Neural progenitor cell (in vitro differentiated cells): ENCODE measurements around the gene RIPOR2. TPM values are rescaled to one million over a fixed set of nuclear protein-coding genes. Genes with fewer than 3 reads are reported as not detected.

ENCODE experiments used
- DNase-seq: peaks from one replicate; pipeline ENCODE4 v3.0.0-alpha.2; 2016; ENCODE audit warnings: low spot score
- H2AFZ ChIP-seq: fragments of 200-600 bp; sonication (generic); replicated peaks from 2 replicates; pipeline ENCODE4 v1.6.1; 2016; ENCODE audit warnings: antibody characterized with exemption
- H3F3A ChIP-seq: fragments of 200-600 bp; sonication (generic); 2 replicates; pipeline ENCODE4 v1.6.1; 2016; ENCODE audit warnings: antibody characterized with exemption, low read depth
- H3K27ac ChIP-seq: fragments of 200-600 bp; sonication (generic); 2 replicates; pipeline ENCODE4 v1.5.1; 2016; ENCODE audit warnings: mild to moderate bottlenecking
- H3K27me3 ChIP-seq: fragments of 200-600 bp; sonication (generic); 2 replicates; pipeline ENCODE4 v1.6.1; 2016; ENCODE audit warnings: mild to moderate bottlenecking, moderate library complexity
- H3K36me3 ChIP-seq: fragments of 200-600 bp; sonication (generic); 2 replicates; pipeline ENCODE4 v1.5.1; 2016
- H3K4me1 ChIP-seq: fragments of 200-600 bp; sonication (generic); 2 replicates; pipeline ENCODE4 v1.6.1; 2016; ENCODE audit warnings: mixed run types
- H3K4me2 ChIP-seq: fragments of 200-600 bp; sonication (generic); 2 replicates; pipeline ENCODE4 v1.6.1; 2016
- H3K4me3 ChIP-seq: fragments of 200-600 bp; sonication (generic); 2 replicates; pipeline ENCODE4 v1.5.1; 2016
- H3K79me2 ChIP-seq: fragments of 200-600 bp; sonication (generic); 2 replicates; pipeline ENCODE4 v1.6.1; 2016; ENCODE audit warnings: low read depth
- H3K9ac ChIP-seq: fragments of 200-600 bp; sonication (generic); 2 replicates; pipeline ENCODE4 v1.6.1; 2016
- H3K9me3 ChIP-seq: fragments of 200-600 bp; sonication (generic); 2 replicates; pipeline ENCODE4 v1.5.1; 2016; ENCODE audit warnings: low read depth
- H4K20me1 ChIP-seq: fragments of 200-600 bp; sonication (generic); 2 replicates; pipeline ENCODE4 v1.6.1; 2016; ENCODE audit warnings: low read depth
- H3K27ac Mint-ChIP-seq: 3 replicates; pipeline ENCODE4 v1.8.0; 2021; ENCODE audit warnings: mixed read lengths
- H3K27me3 Mint-ChIP-seq: 2 replicates; pipeline ENCODE4 v1.8.0; 2022; ENCODE audit warnings: low read depth, mild to moderate bottlenecking, inconsistent platforms, moderate library complexity, mixed read lengths; ENCODE audit not compliant: insufficient read depth
- H3K36me3 Mint-ChIP-seq: 3 replicates; pipeline ENCODE4 v1.8.0; 2021; ENCODE audit warnings: mixed read lengths
- H3K4me1 Mint-ChIP-seq: 3 replicates; pipeline ENCODE4 v1.8.0; 2021; ENCODE audit warnings: mixed read lengths
- H3K4me3 Mint-ChIP-seq: 3 replicates; pipeline ENCODE4 v1.8.0; 2021; ENCODE audit warnings: mild to moderate bottlenecking, moderate library complexity, mixed read lengths
- H3K9me3 Mint-ChIP-seq: 3 replicates; pipeline ENCODE4 v1.8.0; 2020; ENCODE audit warnings: mixed read lengths
- EZH2 ChIP-seq: fragments of 200-600 bp; sonication (generic); IDR thresholded peaks from 2 replicates; pipeline ENCODE4 v1.6.1; 2017; ENCODE audit warnings: antibody characterized with exemption, mild to moderate bottlenecking, moderate library complexity
- EZH2phosphoT487 ChIP-seq: fragments of 200-600 bp; sonication (generic); IDR thresholded peaks from 2 replicates; pipeline ENCODE4 v1.6.1; 2017; ENCODE audit warnings: antibody characterized with exemption
- total RNA-seq: library from RNA; depleted of rRNA; stranded (reverse); fragments of >200 nt; gene quantifications from 2 replicates; pipeline ENCODE4 v1.2.3, GENCODE V29; 2015; ENCODE audit warnings: low replicate concordance
- TF ChIP-seq, protein P1 (sequence below): fragments of 200-600 bp; sonication (generic); IDR thresholded peaks from 2 replicates; pipeline ENCODE4 v1.5.1; 2017; ENCODE audit warnings: antibody characterized with exemption, mild to moderate bottlenecking

The RIPOR2 gene
- total RNA-seq, 1 donor from 2014 or later, result 0.26 TPM

DNA sequence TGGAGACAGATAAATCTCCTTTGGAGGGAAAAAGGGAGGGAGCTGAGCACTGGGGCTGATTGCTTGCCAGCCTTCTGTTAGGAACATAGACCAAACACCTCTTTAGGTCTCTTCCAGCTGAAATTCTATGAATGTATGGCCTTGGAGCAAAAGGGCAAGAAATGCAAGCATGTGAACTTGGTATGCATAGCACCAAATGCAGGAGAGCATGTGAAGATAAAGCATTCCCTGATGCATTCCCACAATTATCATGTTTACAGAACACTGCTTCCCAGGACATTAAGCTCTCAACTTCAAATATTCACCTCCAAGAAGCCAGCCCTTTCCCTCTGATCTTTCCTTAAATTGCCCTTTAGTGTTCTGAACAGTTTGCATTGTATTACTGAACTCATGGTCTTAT, 15.6 kb downstream of the RIPOR2 start:
- Histone ChIP-seq H3K9me3 (no peaks in the 10 kb centered on the region), H3K79me2 (no peaks in the 10 kb centered on the region), H3K36me3 (no peaks in the 10 kb centered on the region), H3K4me2 (no peak overlapping the region), H4K20me1 (no peaks in the 10 kb centered on the region), H3K27ac (no peak overlapping the region), H3K9ac (no peak overlapping the region), H3K27me3 (no peaks in the 10 kb centered on the region), H2AFZ (no peak overlapping the region), H3K4me3 (no peak overlapping the region), H3F3A (peaks cover 23% of the 10 kb centered on the region), H3K4me1 (peaks cover 33% of the 10 kb centered on the region)
- TF ChIP-seq, protein P1, sequence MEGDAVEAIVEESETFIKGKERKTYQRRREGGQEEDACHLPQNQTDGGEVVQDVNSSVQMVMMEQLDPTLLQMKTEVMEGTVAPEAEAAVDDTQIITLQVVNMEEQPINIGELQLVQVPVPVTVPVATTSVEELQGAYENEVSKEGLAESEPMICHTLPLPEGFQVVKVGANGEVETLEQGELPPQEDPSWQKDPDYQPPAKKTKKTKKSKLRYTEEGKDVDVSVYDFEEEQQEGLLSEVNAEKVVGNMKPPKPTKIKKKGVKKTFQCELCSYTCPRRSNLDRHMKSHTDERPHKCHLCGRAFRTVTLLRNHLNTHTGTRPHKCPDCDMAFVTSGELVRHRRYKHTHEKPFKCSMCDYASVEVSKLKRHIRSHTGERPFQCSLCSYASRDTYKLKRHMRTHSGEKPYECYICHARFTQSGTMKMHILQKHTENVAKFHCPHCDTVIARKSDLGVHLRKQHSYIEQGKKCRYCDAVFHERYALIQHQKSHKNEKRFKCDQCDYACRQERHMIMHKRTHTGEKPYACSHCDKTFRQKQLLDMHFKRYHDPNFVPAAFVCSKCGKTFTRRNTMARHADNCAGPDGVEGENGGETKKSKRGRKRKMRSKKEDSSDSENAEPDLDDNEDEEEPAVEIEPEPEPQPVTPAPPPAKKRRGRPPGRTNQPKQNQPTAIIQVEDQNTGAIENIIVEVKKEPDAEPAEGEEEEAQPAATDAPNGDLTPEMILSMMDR, result no peak
- TF ChIP-seq EZH2 (no peak), EZH2phosphoT487 (no peak)
- Mint-ChIP-seq H3K9me3 (no peaks in the 10 kb centered on the region), H3K4me1 (peaks cover 38% of the 10 kb centered on the region), H3K27me3 (peaks cover 8% of the 10 kb centered on the region), H3K4me3 (no peak overlapping the region), H3K27ac (peak overlapping the region; percentile 26), H3K36me3 (no peaks in the 10 kb centered on the region)
- DNase-seq, result no peak

DNA sequence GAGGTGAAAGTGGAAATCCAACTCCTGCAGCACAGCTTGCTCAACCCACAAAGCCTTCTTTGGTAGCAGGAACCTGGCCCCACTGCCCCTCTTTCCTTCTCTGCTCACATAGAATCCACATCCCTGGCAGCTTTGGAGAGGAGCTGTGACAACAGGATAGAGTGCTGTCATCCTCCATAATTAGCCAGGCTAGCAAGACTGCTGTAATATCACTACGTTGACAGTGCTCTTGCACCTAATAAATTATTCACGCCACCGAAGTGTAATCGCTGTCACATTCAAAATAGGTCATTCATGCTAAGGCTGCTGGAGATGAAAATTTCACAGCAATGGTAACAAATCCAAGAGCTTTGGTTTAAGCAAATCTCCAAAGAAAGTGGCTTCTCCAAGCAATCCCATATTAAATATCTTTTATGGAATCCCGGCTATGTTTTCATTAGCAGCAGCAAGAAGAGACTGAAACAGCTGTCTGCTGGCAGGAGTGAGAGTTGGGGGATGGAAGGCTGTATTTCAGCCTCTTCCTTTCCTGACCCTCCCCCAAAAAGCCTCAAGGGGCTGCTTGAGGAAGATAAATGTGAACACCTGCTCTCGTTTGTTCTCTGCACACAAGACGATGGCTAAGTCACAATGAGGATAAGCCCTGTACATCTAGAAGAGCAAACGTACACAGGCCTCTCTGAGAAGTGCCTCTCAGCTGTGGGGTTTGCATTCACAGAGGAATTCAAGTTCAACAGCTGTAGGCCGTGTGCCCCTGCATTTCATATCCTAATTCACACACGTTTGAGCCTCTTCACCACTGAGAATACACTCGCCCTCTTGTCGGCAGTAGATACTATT, 16.5 kb downstream of the RIPOR2 start:
- peak overlapping the region; percentile 88 for H3K27ac Mint-ChIP-seq
- TF ChIP-seq EZH2, result no peak
- TF ChIP-seq EZH2phosphoT487, result no peak
- TF ChIP-seq, protein P1, result no peak
- Histone ChIP-seq H3K4me1 (peaks cover 28% of the 10 kb centered on the region), H3K79me2 (no peaks in the 10 kb centered on the region), H3K4me3 (no peak overlapping the region), H3K27me3 (no peaks in the 10 kb centered on the region), H4K20me1 (no peaks in the 10 kb centered on the region), H3K27ac (no peak overlapping the region), H3K36me3 (no peaks in the 10 kb centered on the region), H3K9me3 (no peaks in the 10 kb centered on the region), H3K4me2 (peak overlapping the region; percentile 40), H2AFZ (peak overlapping the region; percentile 86), H3F3A (peaks cover 18% of the 10 kb centered on the region), H3K9ac (no peak overlapping the region)
- H3K9me3 Mint-ChIP-seq, result no peaks in the 10 kb centered on the region
- DNase-seq, result no peak
- H3K4me3 Mint-ChIP-seq, result peak overlapping the region; percentile 8
- no peaks in the 10 kb centered on the region for H3K36me3 Mint-ChIP-seq
- H3K4me1 Mint-ChIP-seq, result peaks cover 33% of the 10 kb centered on the region
- H3K27me3 Mint-ChIP-seq, result peaks cover 8% of the 10 kb centered on the region

DNA sequence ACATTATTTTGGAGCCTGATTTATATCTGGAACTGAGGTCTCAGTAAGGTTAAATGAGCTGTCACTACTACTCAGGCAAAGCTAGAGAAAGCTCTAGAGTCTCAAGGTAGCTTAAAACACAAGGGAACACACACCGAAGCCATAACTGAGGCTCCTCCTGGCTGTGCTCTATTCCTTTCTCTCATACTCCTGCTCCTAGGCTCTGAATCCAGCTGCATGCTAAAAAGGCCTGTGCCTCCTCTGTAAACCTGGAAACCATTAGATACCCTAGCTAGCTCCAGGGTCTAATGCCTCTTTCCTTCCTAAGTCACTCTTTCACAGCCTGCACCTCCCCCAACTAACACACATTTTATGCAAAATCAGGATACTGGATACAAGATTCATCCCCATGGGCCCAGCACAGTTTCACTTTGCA, 17.1 kb downstream of the RIPOR2 start:
- no peak for DNase-seq
- peaks cover 12% of the 10 kb centered on the region for H3F3A ChIP-seq
- H3K27ac Mint-ChIP-seq, result peak overlapping the region; percentile 88
- H3K27me3 ChIP-seq, result peaks cover under 1% of the 10 kb centered on the region
- H4K20me1 ChIP-seq, result no peaks in the 10 kb centered on the region
- no peaks in the 10 kb centered on the region for H3K9me3 Mint-ChIP-seq
- H3K27me3 Mint-ChIP-seq, result peaks cover 12% of the 10 kb centered on the region
- H3K4me2 ChIP-seq, result peak overlapping the region; percentile 40
- H2AFZ ChIP-seq, result peak overlapping the region; percentile 86
- no peaks in the 10 kb centered on the region for H3K9me3 ChIP-seq
- no peak overlapping the region for H3K27ac ChIP-seq
- H3K4me3 ChIP-seq, result no peak overlapping the region
- H3K36me3 Mint-ChIP-seq, result no peaks in the 10 kb centered on the region
- H3K4me3 Mint-ChIP-seq, result peak overlapping the region; percentile 8
- H3K4me1 Mint-ChIP-seq, result peaks cover 27% of the 10 kb centered on the region
- TF ChIP-seq, protein P1, result no peak
- no peak for TF ChIP-seq EZH2
- no peak for TF ChIP-seq EZH2phosphoT487
- no peak overlapping the region for H3K9ac ChIP-seq
- peaks cover 21% of the 10 kb centered on the region for H3K4me1 ChIP-seq
- no peaks in the 10 kb centered on the region for H3K79me2 ChIP-seq
- no peaks in the 10 kb centered on the region for H3K36me3 ChIP-seq
